RPMI7951 (cell line): ENCODE data around the gene COL15A1. TPM values are rescaled to one million over a fixed set of nuclear protein-coding genes. Genes with fewer than 3 reads are reported as not detected.

Experiments used
- DNase-seq: peaks from one replicate; pipeline ENCODE4 v3.0.0-alpha.2; 2012; ENCODE audit warnings: low read depth
- total RNA-seq: library from RNA; depleted of rRNA; stranded (reverse); fragments of >200 nt; shearing (Covaris generic); gene quantifications from 2 replicates; pipeline ENCODE4 v1.2.3, GENCODE V29; 2014; rRNA removed

COL15A1 gene
- total RNA-seq, 1 experiment from 2014 or later, result 20.2 TPM

- DNase-seq, result no peak
Measured at GRCh38 chr9:99108131-99108530, 164.4 kb downstream of the COL15A1 start.

DNA sequence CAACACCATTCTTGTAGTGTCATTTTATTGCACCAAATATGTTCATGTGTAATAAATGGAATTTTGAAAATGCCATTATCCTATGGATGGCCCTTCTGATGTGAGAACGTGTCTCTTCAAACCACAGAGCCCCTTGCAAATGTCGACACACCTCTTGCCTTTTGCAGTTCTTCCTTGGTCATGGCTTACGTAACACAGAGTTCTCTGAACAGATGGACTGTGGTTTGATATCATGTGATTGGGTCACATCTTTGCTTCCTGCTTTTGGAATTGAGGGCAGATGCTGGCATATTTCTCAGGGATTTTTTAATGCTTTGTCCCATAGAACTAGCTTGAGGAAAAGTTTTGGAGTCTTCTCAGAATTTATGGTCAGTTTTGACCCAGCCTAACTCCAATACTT is 165.8 kb downstream of the COL15A1 start:
- DNase-seq, result peak; percentile 85

GRCh38 chr9:99112750-99113413 is 169.2 kb downstream of the COL15A1 start:
- no peak for DNase-seq

GRCh38 chr9:99113414-99114048 is 169.8 kb downstream of the COL15A1 start:
- DNase-seq, result no peak

DNA sequence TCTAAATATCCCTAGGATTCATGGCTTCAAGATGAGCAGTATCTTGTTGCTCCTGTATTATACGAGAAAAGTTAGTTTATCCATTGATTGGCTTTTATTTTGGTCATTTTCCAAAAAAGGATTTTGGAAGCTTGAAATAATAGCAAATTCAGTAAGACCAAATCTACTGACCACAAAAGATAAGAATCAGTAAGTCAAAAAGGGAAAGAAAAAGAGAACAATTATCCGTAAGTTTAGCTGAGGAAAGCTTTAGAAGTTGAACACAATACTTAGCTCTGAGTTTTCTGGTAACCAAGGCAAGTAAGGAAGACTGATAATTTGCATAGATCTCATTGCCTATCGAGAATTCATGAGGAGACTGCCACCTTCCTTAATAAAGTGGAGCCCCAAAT is 170.3 kb downstream of the COL15A1 start:
- peak; percentile 29 for DNase-seq

GRCh38 chr9:99114846-99115500 is 171.3 kb downstream of the COL15A1 start:
- DNase-seq, result peak; percentile 41

DNA sequence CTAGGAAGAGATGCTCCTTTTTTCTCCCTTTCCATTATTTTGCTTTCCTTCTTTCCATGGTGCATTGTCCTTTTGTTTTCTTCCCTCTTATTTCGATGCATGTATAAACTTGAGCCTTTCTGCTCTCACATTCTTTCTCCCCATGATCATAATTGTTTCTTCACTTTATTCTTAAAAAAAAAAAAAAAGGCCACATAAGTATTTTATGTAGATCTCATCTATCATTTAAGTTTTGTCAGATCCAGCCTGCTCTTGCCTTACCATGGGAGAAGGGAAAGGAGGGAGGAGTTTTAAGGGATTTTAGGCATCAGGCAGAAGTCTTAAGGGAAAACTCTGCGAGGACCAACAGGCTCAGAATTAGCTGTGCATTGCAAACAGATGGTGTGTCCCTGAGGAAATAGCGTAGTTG is 172.3 kb downstream of the COL15A1 start:
- no peak for DNase-seq

- DNase-seq, result no peak
Measured at GRCh38 chr9:99118782-99119466, 175.2 kb downstream of the COL15A1 start.

DNA sequence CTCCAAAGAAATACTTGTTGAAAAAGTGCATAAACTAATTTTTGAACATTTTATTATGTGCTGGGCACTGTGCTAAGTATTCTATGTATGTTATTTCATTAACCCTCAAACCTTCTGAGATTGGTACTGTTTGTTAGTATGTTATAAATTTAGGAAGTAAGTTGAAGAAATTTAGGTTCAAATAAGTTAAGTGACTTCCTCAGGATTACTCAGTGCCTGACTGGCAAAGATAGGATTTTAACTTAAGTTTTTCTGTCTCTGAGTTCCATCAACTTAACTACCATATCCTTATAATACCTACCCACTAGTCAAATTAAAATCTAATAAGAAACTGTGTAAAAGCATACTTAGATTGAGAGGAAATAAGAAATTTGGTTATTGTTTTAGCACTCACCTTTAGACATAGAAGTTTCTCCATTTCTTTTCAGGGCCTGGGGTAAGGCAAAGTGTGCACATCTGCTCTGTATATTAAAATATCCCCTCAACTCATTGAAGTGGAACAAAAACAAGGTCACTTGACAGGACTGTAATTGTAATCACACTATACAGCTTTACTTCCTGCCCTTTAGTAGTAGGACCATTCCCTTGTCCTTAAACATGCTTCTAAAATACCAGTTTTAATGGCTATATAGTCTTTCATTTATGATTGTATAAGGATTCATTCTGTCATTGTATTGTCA is 176.4 kb downstream of the COL15A1 start:
- DNase-seq, result no peak

Other genes with a start within 250 kb of the COL15A1 start
- not detected in 2 replicates for gene GABBR2, start 235.0 kb upstream of the COL15A1 start, total RNA-seq
- 8.1 and 8.9 TPM in 2 replicates for gene ANKS6, start 147.4 kb upstream of the COL15A1 start, total RNA-seq
- gene GALNT12, start 136.2 kb upstream of the COL15A1 start, total RNA-seq, result 3.2 and 4.6 TPM in 2 replicates
- 51.5 and 54.8 TPM in 2 replicates for gene TGFBR1, start 161.2 kb downstream of the COL15A1 start, total RNA-seq